HEK293T (cell line): ENCODE measurements around the gene MYO7A.

Experiments used
- BHLHE40 ChIP-seq: fragments of 450-650 bp; IDR thresholded peaks from 2 replicates; pipeline ENCODE4 v1.6.1; 2016; ENCODE audit warnings: mild to moderate bottlenecking, moderate library complexity, borderline replicate concordance
- CTBP1 ChIP-seq: fragments of 450-650 bp; IDR thresholded peaks from 2 replicates; pipeline ENCODE4 v1.6.1; 2016; ENCODE audit warnings: borderline replicate concordance
- FOXA1 ChIP-seq: fragments of 450-650 bp; IDR thresholded peaks from 2 replicates; pipeline ENCODE4 v1.6.1; 2016; ENCODE audit warnings: mild to moderate bottlenecking
- FOXK2 ChIP-seq: fragments of 450-650 bp; IDR thresholded peaks from 2 replicates; pipeline ENCODE4 v1.6.1; 2016; ENCODE audit warnings: mild to moderate bottlenecking
- FOXM1 ChIP-seq: fragments of 450-650 bp; IDR thresholded peaks from 2 replicates; pipeline ENCODE4 v1.6.1; 2017; ENCODE audit warnings: mild to moderate bottlenecking, borderline replicate concordance
- NFRKB ChIP-seq: fragments of 450-650 bp; IDR thresholded peaks from 2 replicates; pipeline ENCODE4 v1.6.1; 2016; ENCODE audit warnings: mild to moderate bottlenecking, moderate library complexity
- SP1 ChIP-seq: fragments of 450-650 bp; IDR thresholded peaks from 2 replicates; pipeline ENCODE4 v1.6.1; 2017
- TARDBP ChIP-seq: fragments of 450-650 bp; IDR thresholded peaks from 2 replicates; pipeline ENCODE4 v1.6.1; 2016
- ZNF384 ChIP-seq: fragments of 450-650 bp; IDR thresholded peaks from 2 replicates; pipeline ENCODE4 v1.6.1; 2016
- TF ChIP-seq, protein P1 (sequence below): fragments of 450-650 bp; IDR thresholded peaks from 2 replicates; pipeline ENCODE4 v1.6.1; 2016

- TF ChIP-seq FOXM1 (no peak), ZNF384 (no peak), NFRKB (no peak), SP1 (no peak), CTBP1 (no peak), FOXA1 (no peak), BHLHE40 (no peak), FOXK2 (no peak), TARDBP (no peak)
- TF ChIP-seq, protein P1, sequence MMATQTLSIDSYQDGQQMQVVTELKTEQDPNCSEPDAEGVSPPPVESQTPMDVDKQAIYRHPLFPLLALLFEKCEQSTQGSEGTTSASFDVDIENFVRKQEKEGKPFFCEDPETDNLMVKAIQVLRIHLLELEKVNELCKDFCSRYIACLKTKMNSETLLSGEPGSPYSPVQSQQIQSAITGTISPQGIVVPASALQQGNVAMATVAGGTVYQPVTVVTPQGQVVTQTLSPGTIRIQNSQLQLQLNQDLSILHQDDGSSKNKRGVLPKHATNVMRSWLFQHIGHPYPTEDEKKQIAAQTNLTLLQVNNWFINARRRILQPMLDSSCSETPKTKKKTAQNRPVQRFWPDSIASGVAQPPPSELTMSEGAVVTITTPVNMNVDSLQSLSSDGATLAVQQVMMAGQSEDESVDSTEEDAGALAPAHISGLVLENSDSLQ = no peak
These were observed 11.2 kb downstream of the MYO7A start for GRCh38 chr11:77139201-77139600.
